WTC11 (cell line): ENCODE results near the gene RAB13. TPM values are rescaled to one million over a fixed set of nuclear protein-coding genes. Genes with fewer than 3 reads are reported as not detected.
A peak's percentile ranks its signal among the peaks of the same experiment; 100 is the strongest.

Source experiments
- AR ChIP-seq: fragments of 250-450 bp; sonication (Bioruptor Pico); IDR thresholded peaks from 2 replicates; pipeline ENCODE4 v1.9.0; 2021; ENCODE audit warnings: mild to moderate bottlenecking
- ARID4B ChIP-seq: sonication (generic); formaldehyde crosslinking; IDR thresholded peaks from 2 replicates; pipeline ENCODE4 v1.8.0; 2023; ENCODE audit warnings: missing genetic modification reagents, mild to moderate bottlenecking, borderline replicate concordance
- ELF4 ChIP-seq: sonication (generic); formaldehyde crosslinking; IDR thresholded peaks from 2 replicates; pipeline ENCODE4 v1.8.1; 2022; ENCODE audit warnings: low read depth, mild to moderate bottlenecking, moderate library complexity, missing genetic modification reagents
- FOXJ3 ChIP-seq: sonication (generic); formaldehyde crosslinking; IDR thresholded peaks from 2 replicates; pipeline ENCODE4 v1.9.0; 2021; ENCODE audit warnings: missing genetic modification reagents, mild to moderate bottlenecking, borderline replicate concordance
- FOXK1 ChIP-seq: sonication (generic); formaldehyde crosslinking; IDR thresholded peaks from 2 replicates; pipeline ENCODE4 v1.8.0; 2022; ENCODE audit warnings: mild to moderate bottlenecking, moderate library complexity, missing genetic modification reagents
- GABPB1 ChIP-seq: sonication (generic); formaldehyde crosslinking; IDR thresholded peaks from 2 replicates; pipeline ENCODE4 v1.8.1; 2023; ENCODE audit warnings: mild to moderate bottlenecking, missing genetic modification reagents
- GRHL2 ChIP-seq: fragments of 250-450 bp; sonication (Bioruptor Pico); IDR thresholded peaks from 2 replicates; pipeline ENCODE4 v1.8.0; 2022; ENCODE audit warnings: mild to moderate bottlenecking, moderate library complexity; ENCODE audit not compliant: insufficient replicate concordance, severe bottlenecking
- GTF2I ChIP-seq: fragments of 250-450 bp; sonication (Bioruptor Pico); conservative IDR thresholded peaks from 2 replicates; pipeline ENCODE4 v1.4.0; 2021; ENCODE audit warnings: mild to moderate bottlenecking
- MLX ChIP-seq: sonication (generic); formaldehyde crosslinking; IDR thresholded peaks from 2 replicates; pipeline ENCODE4 v1.8.1; 2023; ENCODE audit warnings: mild to moderate bottlenecking, missing genetic modification reagents, moderate library complexity
- NFATC4 ChIP-seq: fragments of 250-450 bp; sonication (Bioruptor Pico); IDR thresholded peaks from 2 replicates; pipeline ENCODE4 v1.9.0; 2021; ENCODE audit warnings: mild to moderate bottlenecking
- PREB ChIP-seq: sonication (generic); formaldehyde crosslinking; IDR thresholded peaks from 2 replicates; pipeline ENCODE4 v1.8.1; 2022; ENCODE audit warnings: mild to moderate bottlenecking, missing genetic modification reagents, moderate library complexity, borderline replicate concordance
- RORB ChIP-seq: fragments of 250-450 bp; sonication (Bioruptor Pico); IDR thresholded peaks from 2 replicates; pipeline ENCODE4 v1.9.0; 2021; ENCODE audit warnings: mild to moderate bottlenecking
- TEAD4 ChIP-seq: sonication (generic); formaldehyde crosslinking; IDR thresholded peaks from 2 replicates; pipeline ENCODE4 v1.8.0; 2022; ENCODE audit warnings: mild to moderate bottlenecking, missing genetic modification reagents
- ZNF121 ChIP-seq: sonication (generic); formaldehyde crosslinking; IDR thresholded peaks from 2 replicates; pipeline ENCODE4 v1.8.0; 2023; ENCODE audit warnings: missing genetic modification reagents
- ZNF219 ChIP-seq: sonication (generic); formaldehyde crosslinking; IDR thresholded peaks from 2 replicates; pipeline ENCODE4 v1.8.0; 2023; ENCODE audit warnings: missing genetic modification reagents, mild to moderate bottlenecking, borderline replicate concordance
- ZNF281 ChIP-seq: sonication (generic); formaldehyde crosslinking; IDR thresholded peaks from 2 replicates; pipeline ENCODE4 v1.8.0; 2023; ENCODE audit warnings: mild to moderate bottlenecking, missing genetic modification reagents
- ZNF416 ChIP-seq: fragments of 250-450 bp; sonication (Bioruptor Pico); IDR thresholded peaks from 2 replicates; pipeline ENCODE4 v1.9.0; 2021; ENCODE audit warnings: mild to moderate bottlenecking, inconsistent platforms
- total RNA-seq: library from RNA; stranded (reverse); gene quantifications from 3 replicates; pipeline ENCODE4 v1.2.3, GENCODE V29; 2021
- TF ChIP-seq, protein P1 (sequence below): fragments of 250-450 bp; sonication (Bioruptor Pico); IDR thresholded peaks from 2 replicates; pipeline ENCODE4 v1.9.0; 2021; ENCODE audit warnings: mild to moderate bottlenecking
- TF ChIP-seq, protein P2 (sequence below): sonication (generic); formaldehyde crosslinking; IDR thresholded peaks from 2 replicates; pipeline ENCODE4 v1.8.1; 2022; ENCODE audit warnings: mild to moderate bottlenecking, moderate library complexity, missing genetic modification reagents
- TF ChIP-seq, protein P3 (sequence below): fragments of 250-450 bp; sonication (Bioruptor Pico); conservative IDR thresholded peaks from 2 replicates; pipeline ENCODE4 v1.9.0; 2021; ENCODE audit warnings: mild to moderate bottlenecking
- TF ChIP-seq, protein P4 (sequence below): fragments of 250-450 bp; sonication (Bioruptor Pico); IDR thresholded peaks from 2 replicates; pipeline ENCODE4 v2.1.2; 2022; ENCODE audit warnings: mild to moderate bottlenecking, moderate library complexity

The RAB13 gene
- total RNA-seq, 1 experiment from 2014 or later = 126 TPM

DNA sequence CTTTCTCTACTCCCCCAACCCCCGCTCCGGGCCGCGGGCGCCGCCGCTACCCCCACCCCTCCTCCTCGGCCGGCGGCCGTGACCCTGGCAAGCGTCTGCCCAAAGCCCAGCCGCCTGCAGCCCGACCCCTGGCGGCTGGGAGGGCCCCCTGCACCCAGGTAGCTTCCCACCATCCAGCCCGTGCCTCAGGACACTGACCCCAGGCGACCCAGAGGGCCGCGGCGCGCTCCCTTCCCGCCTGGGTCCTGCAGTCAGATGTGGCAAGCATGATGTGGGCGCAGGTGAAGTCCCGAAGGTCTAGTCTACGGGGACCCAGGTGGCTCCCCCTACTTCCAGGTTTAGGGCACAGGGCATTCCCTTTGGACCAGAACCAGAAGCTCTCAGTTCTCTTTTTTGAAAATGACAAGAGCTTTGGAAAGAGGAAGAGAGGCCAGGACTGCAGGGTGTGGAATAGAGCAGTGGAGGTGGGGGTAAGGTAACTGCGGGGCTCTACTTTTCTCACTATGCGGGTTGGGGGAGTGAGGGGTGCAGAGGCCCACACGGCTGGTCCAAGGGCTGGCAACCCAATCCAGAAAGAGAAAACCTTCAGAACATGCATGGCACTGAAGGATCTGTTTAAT is 39.4 kb downstream of the RAB13 start, which contains the start of gene DENND4B (continued):
- TF ChIP-seq, protein P1, sequence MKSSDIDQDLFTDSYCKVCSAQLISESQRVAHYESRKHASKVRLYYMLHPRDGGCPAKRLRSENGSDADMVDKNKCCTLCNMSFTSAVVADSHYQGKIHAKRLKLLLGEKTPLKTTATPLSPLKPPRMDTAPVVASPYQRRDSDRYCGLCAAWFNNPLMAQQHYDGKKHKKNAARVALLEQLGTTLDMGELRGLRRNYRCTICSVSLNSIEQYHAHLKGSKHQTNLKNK (CRISPR knock-in tag) = no peak
- TF ChIP-seq, protein P2, sequence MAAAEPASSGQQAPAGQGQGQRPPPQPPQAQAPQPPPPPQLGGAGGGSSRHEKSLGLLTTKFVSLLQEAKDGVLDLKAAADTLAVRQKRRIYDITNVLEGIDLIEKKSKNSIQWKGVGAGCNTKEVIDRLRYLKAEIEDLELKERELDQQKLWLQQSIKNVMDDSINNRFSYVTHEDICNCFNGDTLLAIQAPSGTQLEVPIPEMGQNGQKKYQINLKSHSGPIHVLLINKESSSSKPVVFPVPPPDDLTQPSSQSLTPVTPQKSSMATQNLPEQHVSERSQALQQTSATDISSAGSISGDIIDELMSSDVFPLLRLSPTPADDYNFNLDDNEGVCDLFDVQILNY (CRISPR knock-in tag) = no peak
- TF ChIP-seq FOXK1 (CRISPR knock-in tag) (peak; percentile 19; the same call in 1 of the 2 replicates), PREB (CRISPR knock-in tag) (no peak), ZNF219 (CRISPR knock-in tag) (no peak), ELF4 (CRISPR knock-in tag) (no peak), MLX (CRISPR knock-in tag) (no peak), FOXJ3 (no peak), ZNF281 (no peak), ARID4B (CRISPR knock-in tag) (peak; percentile 42; the same call in 1 of the 2 replicates), AR (no peak), GABPB1 (peak; percentile 48; the same call in 1 of the 2 replicates), NFATC4 (CRISPR knock-in tag) (no peak), GRHL2 (CRISPR knock-in tag) (no peak), GTF2I (CRISPR knock-in tag) (no peak), ZNF121 (CRISPR knock-in tag) (no peak), RORB (no peak), TEAD4 (CRISPR knock-in tag) (no peak), ZNF416 (CRISPR knock-in tag) (no peak)
- TF ChIP-seq, protein P3, sequence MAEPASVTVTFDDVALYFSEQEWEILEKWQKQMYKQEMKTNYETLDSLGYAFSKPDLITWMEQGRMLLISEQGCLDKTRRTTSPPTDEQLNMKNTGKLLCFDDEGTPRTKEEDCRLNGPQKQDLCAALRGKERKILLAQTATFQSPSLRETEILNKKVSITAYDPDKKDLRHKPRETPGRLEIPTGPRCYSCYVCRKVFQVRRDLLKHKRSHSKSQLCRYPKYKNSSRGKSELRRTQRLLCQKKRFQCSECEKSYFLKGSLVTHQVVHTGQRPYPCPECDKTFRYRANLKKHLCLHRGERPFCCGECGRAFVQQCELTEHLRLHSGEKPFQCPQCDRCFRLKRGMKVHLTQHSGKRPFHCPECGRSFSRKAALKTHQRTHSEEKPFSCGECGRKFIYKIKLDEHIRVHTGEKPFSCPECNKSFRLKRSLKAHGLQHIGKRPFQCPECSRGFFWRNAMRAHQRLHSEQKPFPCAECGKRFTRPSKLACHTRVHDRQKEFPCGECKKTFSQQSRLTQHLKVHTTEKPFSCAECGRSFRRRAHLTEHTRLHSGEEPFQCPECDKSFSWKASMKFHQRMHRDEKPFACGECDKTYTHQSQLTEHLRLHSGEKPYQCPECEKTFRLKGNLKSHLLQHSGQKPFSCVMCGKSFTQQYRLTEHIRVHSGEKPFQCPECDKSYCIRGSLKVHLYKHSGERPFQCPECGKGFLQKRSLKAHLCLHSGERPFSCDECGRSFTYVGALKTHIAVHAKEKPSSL = no peak
- TF ChIP-seq, protein P4, sequence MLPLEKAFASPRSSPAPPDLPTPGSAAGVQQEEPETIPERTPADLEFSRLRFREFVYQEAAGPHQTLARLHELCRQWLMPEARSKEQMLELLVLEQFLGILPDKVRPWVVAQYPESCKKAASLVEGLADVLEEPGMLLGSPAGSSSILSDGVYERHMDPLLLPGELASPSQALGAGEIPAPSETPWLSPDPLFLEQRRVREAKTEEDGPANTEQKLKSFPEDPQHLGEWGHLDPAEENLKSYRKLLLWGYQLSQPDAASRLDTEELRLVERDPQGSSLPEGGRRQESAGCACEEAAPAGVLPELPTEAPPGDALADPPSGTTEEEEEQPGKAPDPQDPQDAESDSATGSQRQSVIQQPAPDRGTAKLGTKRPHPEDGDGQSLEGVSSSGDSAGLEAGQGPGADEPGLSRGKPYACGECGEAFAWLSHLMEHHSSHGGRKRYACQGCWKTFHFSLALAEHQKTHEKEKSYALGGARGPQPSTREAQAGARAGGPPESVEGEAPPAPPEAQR (CRISPR knock-in tag) = no peak
- TF ChIP-seq, all 79 proteins: peak for 11
